Measurements from ENCODE around the gene PLCL2. TPM values are rescaled to one million over a fixed set of nuclear protein-coding genes. Genes with fewer than 3 reads are reported as not detected.

Gene PLCL2
- total RNA-seq, 1 experiment from 2014 or later: 2.5 TPM

DNA sequence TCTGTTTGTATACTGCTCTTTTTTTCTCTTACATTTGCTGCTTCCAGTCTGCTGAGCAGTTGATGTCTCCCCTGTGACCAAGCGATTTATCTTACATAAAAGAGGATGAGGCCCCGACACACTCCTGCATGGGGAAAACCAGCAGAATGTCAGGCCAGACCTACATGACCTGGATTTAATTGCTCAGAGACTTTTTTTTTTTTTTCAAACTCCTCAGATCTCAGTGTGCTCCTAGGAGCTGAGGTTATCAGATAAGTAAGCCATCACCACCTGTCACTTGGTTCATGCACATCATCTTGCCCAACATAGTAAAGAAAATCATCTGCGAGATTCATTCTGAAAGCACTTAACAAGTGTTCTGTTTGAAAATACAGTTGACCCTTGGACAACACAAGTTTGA lies 163.1 kb downstream of the PLCL2 start:
- H3K9me3 ChIP-seq (ENCODE audit: low read length): no peaks in the 10 kb centered on the region
- no peaks in the 10 kb centered on the region for H3K79me2 ChIP-seq (ENCODE audit: low read length)
- no peak overlapping the region for H3K4me2 ChIP-seq (ENCODE audit: low read depth, low read length, poor library complexity, severe bottlenecking)
- H3K27me3 ChIP-seq (ENCODE audit: low read length): 0 out of 2 replicates have a peak, but pooled peaks cover 3% of the 10 kb centered on the region
- H3K27ac ChIP-seq (ENCODE audit: low read length): no peak overlapping the region
- no peaks in the 10 kb centered on the region for H3K9me2 ChIP-seq (replicated peaks; ENCODE audit: insufficient read depth, low read length)
- no peak overlapping the region for H2AFZ ChIP-seq (ENCODE audit: low read length)
- H3K9ac ChIP-seq (ENCODE audit: low read length): no peak overlapping the region
- no peaks in the 10 kb centered on the region for H3K4me1 ChIP-seq (ENCODE audit: low read length)
- no peaks in the 10 kb centered on the region for H3K36me3 ChIP-seq (ENCODE audit: insufficient read depth, low read length)
- DNase-seq: no peak
- no peak overlapping the region for H3K4me3 ChIP-seq (ENCODE audit: low read length)
- H4K20me1 ChIP-seq (ENCODE audit: insufficient read depth, low read depth, low read length): no peaks in the 10 kb centered on the region

DNA sequence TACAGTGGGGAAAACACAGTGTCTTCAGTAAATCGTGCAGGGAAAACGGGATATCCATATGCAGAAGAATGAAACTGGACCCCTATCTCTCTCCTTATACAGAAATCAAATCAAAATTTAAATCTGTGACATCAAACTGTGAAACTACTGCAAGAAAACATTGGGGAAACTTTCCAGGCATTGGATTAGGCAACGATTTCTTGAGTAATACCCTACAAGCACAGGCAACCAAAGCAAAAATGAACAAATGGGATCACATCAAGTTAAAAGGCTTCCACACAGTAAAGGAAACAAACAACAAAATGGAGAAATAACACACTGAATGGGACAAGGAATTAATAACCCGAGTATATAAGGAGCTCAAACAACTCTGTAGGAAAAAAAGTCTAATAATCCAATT lies 165.3 kb downstream of the PLCL2 start:
- H3K79me2 ChIP-seq (ENCODE audit: low read length): no peaks in the 10 kb centered on the region
- H2AFZ ChIP-seq (ENCODE audit: low read length): no peak overlapping the region
- no peaks in the 10 kb centered on the region for H3K9me3 ChIP-seq (ENCODE audit: low read length)
- no peak overlapping the region for H3K4me3 ChIP-seq (ENCODE audit: low read length)
- no peaks in the 10 kb centered on the region for H3K9me2 ChIP-seq (replicated peaks; ENCODE audit: insufficient read depth, low read length)
- no peak for DNase-seq
- H3K9ac ChIP-seq (ENCODE audit: low read length): no peak overlapping the region
- no peaks in the 10 kb centered on the region for H4K20me1 ChIP-seq (ENCODE audit: insufficient read depth, low read depth, low read length)
- no peak overlapping the region for H3K4me2 ChIP-seq (ENCODE audit: low read depth, low read length, poor library complexity, severe bottlenecking)
- H3K36me3 ChIP-seq (ENCODE audit: insufficient read depth, low read length): no peaks in the 10 kb centered on the region
- H3K4me1 ChIP-seq (ENCODE audit: low read length): no peaks in the 10 kb centered on the region
- no peak overlapping the region for H3K27ac ChIP-seq (ENCODE audit: low read length)
- H3K27me3 ChIP-seq (ENCODE audit: low read length): 0 out of 2 replicates have a peak, but pooled peaks cover 3% of the 10 kb centered on the region

DNA sequence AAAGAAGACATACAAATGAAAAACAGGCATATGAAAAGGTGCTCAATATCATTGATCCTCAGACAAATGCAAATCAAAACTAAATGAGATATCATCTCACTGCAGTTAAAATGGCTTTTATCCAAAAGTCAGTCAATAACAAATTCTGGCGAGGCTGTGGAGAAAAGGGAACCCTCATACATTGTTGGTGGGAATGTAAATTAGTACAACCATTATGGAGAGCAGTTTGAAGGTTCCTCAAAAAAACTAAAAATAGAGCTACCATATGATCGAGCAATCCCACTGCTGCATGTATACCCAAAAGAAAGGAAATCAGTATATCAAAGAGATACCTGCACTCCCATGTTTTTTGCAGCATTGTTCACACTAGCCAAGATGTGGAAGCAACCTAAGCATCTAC lies 165.8 kb downstream of the PLCL2 start:
- no peaks in the 10 kb centered on the region for H3K9me3 ChIP-seq (ENCODE audit: low read length)
- H3K4me3 ChIP-seq (ENCODE audit: low read length): no peak overlapping the region
- H3K4me1 ChIP-seq (ENCODE audit: low read length): no peaks in the 10 kb centered on the region
- H3K27ac ChIP-seq (ENCODE audit: low read length): no peak overlapping the region
- DNase-seq: no peak
- no peaks in the 10 kb centered on the region for H3K36me3 ChIP-seq (ENCODE audit: insufficient read depth, low read length)
- H4K20me1 ChIP-seq (ENCODE audit: insufficient read depth, low read depth, low read length): no peaks in the 10 kb centered on the region
- no peaks in the 10 kb centered on the region for H3K9me2 ChIP-seq (replicated peaks; ENCODE audit: insufficient read depth, low read length)
- H3K4me2 ChIP-seq (ENCODE audit: low read depth, low read length, poor library complexity, severe bottlenecking): no peak overlapping the region
- no peaks in the 10 kb centered on the region for H3K79me2 ChIP-seq (ENCODE audit: low read length)
- H2AFZ ChIP-seq (ENCODE audit: low read length): no peak overlapping the region
- 0 out of 2 replicates have a peak, but pooled peaks cover 3% of the 10 kb centered on the region for H3K27me3 ChIP-seq (ENCODE audit: low read length)
- H3K9ac ChIP-seq (ENCODE audit: low read length): no peak overlapping the region

DNA sequence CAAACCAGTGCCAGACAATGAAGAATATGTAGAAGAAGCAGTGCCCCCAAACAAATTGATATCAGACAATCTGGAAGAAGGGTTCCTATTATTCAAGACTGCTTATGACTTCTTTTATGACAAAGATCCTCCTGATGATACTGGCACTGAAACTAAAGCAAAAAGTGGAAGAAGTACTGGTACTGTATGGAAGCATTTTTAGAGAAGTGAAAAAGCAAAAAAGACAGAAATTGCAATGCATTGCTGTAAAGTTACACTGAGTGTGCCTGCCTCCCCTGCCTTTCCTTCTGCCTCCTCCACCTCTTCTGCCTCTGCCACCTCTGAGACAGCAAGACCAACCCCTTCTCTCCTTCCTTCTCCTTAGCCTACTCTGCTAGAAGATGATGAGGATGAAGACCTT lies 167.6 kb downstream of the PLCL2 start:
- Histone ChIP-seq H3K27ac (ENCODE audit: low read length) (no peak overlapping the region), H2AFZ (ENCODE audit: low read length) (no peak overlapping the region), H3K9me3 (ENCODE audit: low read length) (no peaks in the 10 kb centered on the region), H4K20me1 (ENCODE audit: insufficient read depth, low read depth, low read length) (no peaks in the 10 kb centered on the region), H3K4me2 (ENCODE audit: low read depth, low read length, poor library complexity, severe bottlenecking) (no peak overlapping the region), H3K27me3 (ENCODE audit: low read length) (0 out of 2 replicates have a peak, but pooled peaks cover 3% of the 10 kb centered on the region), H3K36me3 (ENCODE audit: insufficient read depth, low read length) (no peaks in the 10 kb centered on the region), H3K79me2 (ENCODE audit: low read length) (no peaks in the 10 kb centered on the region), H3K4me1 (ENCODE audit: low read length) (no peaks in the 10 kb centered on the region), H3K9me2 (replicated peaks; ENCODE audit: insufficient read depth, low read length) (no peaks in the 10 kb centered on the region), H3K9ac (ENCODE audit: low read length) (no peak overlapping the region), H3K4me3 (ENCODE audit: low read length) (no peak overlapping the region)
- no peak for DNase-seq

DNA sequence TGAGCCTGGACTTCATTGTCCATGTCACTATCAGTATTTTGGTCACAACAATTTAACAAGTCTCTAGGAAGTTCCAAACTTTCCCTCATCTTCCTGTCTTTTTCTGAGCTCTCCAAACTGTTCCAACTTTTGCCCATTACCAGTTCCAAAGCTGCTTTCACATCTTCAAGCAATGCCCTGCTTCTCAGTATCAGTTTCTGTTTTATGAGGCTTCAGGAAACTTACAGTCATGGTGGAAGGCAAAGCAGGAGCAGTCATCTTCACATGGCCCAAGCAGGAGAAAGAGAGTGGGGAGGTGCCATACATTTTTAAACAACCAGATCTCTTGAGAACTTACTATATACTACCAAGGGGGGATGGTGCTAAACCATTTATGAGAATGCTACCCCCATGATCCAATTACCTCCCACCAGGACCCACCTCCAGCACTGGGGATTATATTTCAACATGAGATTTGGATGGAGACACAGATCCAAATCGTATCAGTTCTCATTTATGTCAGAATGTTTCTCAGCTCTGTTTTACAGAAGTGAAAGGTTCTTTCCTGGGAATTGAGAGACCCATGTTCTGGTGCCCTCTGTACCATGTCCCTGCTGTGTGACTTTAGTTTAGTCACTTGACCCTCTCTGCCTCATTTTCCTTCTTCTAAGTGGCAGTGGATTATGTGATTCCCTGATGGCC lies 169.7 kb downstream of the PLCL2 start:
- Histone ChIP-seq H3K27me3 (ENCODE audit: low read length) (no peaks in the 10 kb centered on the region), H3K4me3 (ENCODE audit: low read length) (no peak overlapping the region), H3K4me2 (ENCODE audit: low read depth, low read length, poor library complexity, severe bottlenecking) (no peak overlapping the region), H4K20me1 (ENCODE audit: insufficient read depth, low read depth, low read length) (no peaks in the 10 kb centered on the region), H3K27ac (ENCODE audit: low read length) (no peak overlapping the region), H3K9me2 (replicated peaks; ENCODE audit: insufficient read depth, low read length) (no peaks in the 10 kb centered on the region), H3K9me3 (ENCODE audit: low read length) (no peaks in the 10 kb centered on the region), H3K9ac (ENCODE audit: low read length) (no peak overlapping the region), H3K36me3 (ENCODE audit: insufficient read depth, low read length) (no peaks in the 10 kb centered on the region), H3K79me2 (ENCODE audit: low read length) (no peaks in the 10 kb centered on the region), H2AFZ (ENCODE audit: low read length) (no peak overlapping the region), H3K4me1 (ENCODE audit: low read length) (no peaks in the 10 kb centered on the region)
- DNase-seq: no peak

DNA sequence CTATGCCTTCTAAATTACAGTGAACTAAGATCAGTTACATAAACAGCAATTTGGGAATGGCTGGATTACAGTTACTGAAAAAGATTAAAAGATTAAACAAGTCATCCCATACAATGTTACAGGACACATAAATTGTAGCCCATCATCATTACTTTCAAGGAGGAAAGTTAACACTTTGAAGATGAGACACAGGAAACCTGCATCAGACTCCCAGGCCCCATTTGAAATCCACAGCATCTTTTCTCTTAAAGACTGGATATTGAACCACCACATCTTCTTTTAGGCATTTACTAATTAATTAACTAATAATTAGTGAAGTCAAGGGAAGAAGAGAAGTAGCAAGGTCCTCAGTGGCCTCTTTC lies 170.2 kb downstream of the PLCL2 start:
- Histone ChIP-seq H3K36me3 (ENCODE audit: insufficient read depth, low read length) (no peaks in the 10 kb centered on the region), H3K4me2 (ENCODE audit: low read depth, low read length, poor library complexity, severe bottlenecking) (no peak overlapping the region), H3K4me1 (ENCODE audit: low read length) (no peaks in the 10 kb centered on the region), H3K9ac (ENCODE audit: low read length) (no peak overlapping the region), H3K79me2 (ENCODE audit: low read length) (no peaks in the 10 kb centered on the region), H2AFZ (ENCODE audit: low read length) (no peak overlapping the region), H4K20me1 (ENCODE audit: insufficient read depth, low read depth, low read length) (no peaks in the 10 kb centered on the region), H3K27ac (ENCODE audit: low read length) (no peak overlapping the region), H3K9me3 (ENCODE audit: low read length) (no peaks in the 10 kb centered on the region), H3K9me2 (replicated peaks; ENCODE audit: insufficient read depth, low read length) (no peaks in the 10 kb centered on the region), H3K27me3 (ENCODE audit: low read length) (no peaks in the 10 kb centered on the region), H3K4me3 (ENCODE audit: low read length) (no peak overlapping the region)
- no peak for DNase-seq

DNA sequence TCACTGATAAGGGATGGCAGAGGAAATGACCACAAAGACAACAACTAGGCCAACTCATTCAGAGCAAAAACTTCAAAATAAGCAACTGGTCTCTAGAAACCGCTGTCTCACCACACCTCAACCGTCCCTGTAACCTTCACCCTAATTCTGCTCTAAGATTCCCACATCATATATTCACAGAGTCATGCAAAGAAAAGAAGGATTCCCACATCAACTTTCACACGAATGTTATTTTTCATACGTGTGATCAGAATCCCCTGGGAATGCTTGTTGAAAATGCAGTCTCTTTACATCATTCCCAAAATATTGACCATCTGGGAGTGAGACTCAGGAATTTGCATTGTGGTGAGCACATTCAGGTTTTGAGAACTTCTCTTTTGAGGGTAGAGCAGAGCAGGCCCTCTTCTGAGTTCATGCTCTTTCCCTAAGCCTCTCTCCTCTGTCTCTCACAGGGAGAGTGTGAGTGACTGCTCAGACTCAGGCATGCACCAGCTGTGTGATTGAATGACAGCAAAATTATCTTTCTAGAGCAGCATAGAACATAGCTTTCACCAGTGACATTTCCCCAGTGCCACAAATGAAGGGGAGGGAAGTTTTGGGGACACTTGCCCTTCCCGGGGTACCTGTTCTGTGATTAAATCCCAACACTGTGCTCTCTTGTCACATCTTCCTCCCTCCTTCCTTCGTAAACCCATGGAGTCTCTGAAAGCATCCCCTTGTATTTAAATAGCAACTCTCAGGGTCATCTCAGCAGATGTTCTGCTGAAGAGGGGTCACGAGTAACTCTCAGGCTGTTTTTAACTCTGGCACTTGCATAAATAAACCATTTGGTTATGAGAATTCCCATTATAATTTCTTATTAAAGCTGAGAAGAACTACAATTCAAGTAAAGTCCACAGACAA lies 170.9 kb downstream of the PLCL2 start:
- Histone ChIP-seq H3K4me3 (ENCODE audit: low read length) (no peak overlapping the region), H2AFZ (ENCODE audit: low read length) (no peak overlapping the region), H3K9ac (ENCODE audit: low read length) (no peak overlapping the region), H3K79me2 (ENCODE audit: low read length) (no peaks in the 10 kb centered on the region), H3K9me3 (ENCODE audit: low read length) (no peaks in the 10 kb centered on the region), H3K4me2 (ENCODE audit: low read depth, low read length, poor library complexity, severe bottlenecking) (no peak overlapping the region), H3K36me3 (ENCODE audit: insufficient read depth, low read length) (no peaks in the 10 kb centered on the region), H3K9me2 (replicated peaks; ENCODE audit: insufficient read depth, low read length) (no peaks in the 10 kb centered on the region), H3K4me1 (ENCODE audit: low read length) (no peaks in the 10 kb centered on the region), H4K20me1 (ENCODE audit: insufficient read depth, low read depth, low read length) (no peaks in the 10 kb centered on the region), H3K27me3 (ENCODE audit: low read length) (no peaks in the 10 kb centered on the region), H3K27ac (ENCODE audit: low read length) (no peak overlapping the region)
- no peak for DNase-seq

DNA sequence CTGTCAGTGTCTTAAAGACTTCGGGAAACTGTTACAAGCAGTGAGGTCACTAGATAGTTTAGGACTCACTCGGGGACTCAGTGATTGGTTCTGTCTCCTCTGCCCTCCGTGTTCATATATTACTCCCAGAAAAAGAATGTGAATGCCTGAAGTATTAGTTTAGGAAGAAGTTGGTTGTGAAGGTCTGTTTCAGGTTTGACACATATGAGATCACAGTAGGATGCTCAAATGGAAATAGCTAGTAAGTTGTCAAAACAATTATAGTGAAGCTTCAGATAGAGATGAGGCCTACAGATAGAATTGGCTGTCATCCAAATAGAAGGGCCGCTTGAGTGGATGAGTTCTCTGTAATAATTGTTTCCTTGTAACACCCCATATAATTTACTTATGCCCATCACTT lies 172.6 kb downstream of the PLCL2 start:
- Histone ChIP-seq H3K4me1 (ENCODE audit: low read length) (no peaks in the 10 kb centered on the region), H2AFZ (ENCODE audit: low read length) (no peak overlapping the region), H3K79me2 (ENCODE audit: low read length) (no peaks in the 10 kb centered on the region), H3K9ac (ENCODE audit: low read length) (no peak overlapping the region), H3K9me3 (ENCODE audit: low read length) (no peaks in the 10 kb centered on the region), H3K27ac (ENCODE audit: low read length) (no peak overlapping the region), H3K27me3 (ENCODE audit: low read length) (no peaks in the 10 kb centered on the region), H3K36me3 (ENCODE audit: insufficient read depth, low read length) (no peaks in the 10 kb centered on the region), H3K4me2 (ENCODE audit: low read depth, low read length, poor library complexity, severe bottlenecking) (no peak overlapping the region), H3K4me3 (ENCODE audit: low read length) (no peak overlapping the region), H4K20me1 (ENCODE audit: insufficient read depth, low read depth, low read length) (no peaks in the 10 kb centered on the region), H3K9me2 (replicated peaks; ENCODE audit: insufficient read depth, low read length) (no peaks in the 10 kb centered on the region)
- no peak for DNase-seq

Data from Karpas-422 (cell line).